T-cell (primary cell): ENCODE measurements around the gene PTPN1. TPM values are rescaled to one million over a fixed set of nuclear protein-coding genes. Genes with fewer than 3 reads are reported as not detected.
A peak's percentile ranks its signal among the peaks of the same experiment; 100 is the strongest.
"Not testable (repeated sequence)": the region's sequence is repeated elsewhere in the genome, so short reads cannot be mapped to it uniquely, and the experiment has no call there.

Experiments used
- ATAC-seq, 4 experiments: fragments of 200-7000 bp in 3 of 4; fragments of 150-1000 bp in 1 of 4; cut with Tn5 transposase; replicated peaks in 1 of 4; 1 replicate in 3 of 4; 2 replicates in 1 of 4; pipeline ENCODE4 v1.10.0; 2021; ENCODE audit warnings: moderate library complexity in 3 of 4, mild to moderate bottlenecking in 2 of 4, moderate number of reproducible peaks in 1 of 4
- CTCF ChIA-PET, 2 donors: fragments of 300-600 bp; sonication (Branson Sonifier 250); formaldehyde crosslinking; loops; one replicate each; lab custom pipeline; 2022; ENCODE audit warnings: antibody characterized with exemption in 2 of 2; lab: Charles Lee
- POLR2A ChIA-PET, 2 donors: fragments of 300-600 bp; sonication (Branson Sonifier 250); formaldehyde crosslinking; loops; one replicate each; lab custom pipeline; 2022; ENCODE audit warnings: antibody characterized with exemption in 2 of 2; lab: Charles Lee
- DNase-seq, 35 experiments: peaks; one replicate each; pipeline versions ENCODE4 v3.0.0 to v3.0.0-alpha.2; 2013 to 2023
- H3K27ac ChIP-seq: one replicate; pipeline ENCODE4 v1.5.1; 2013; ENCODE audit warnings: low read length
- H3K27me3 ChIP-seq, 2 experiments: replicated peaks in 1 of 2; 1 replicate in 1 of 2; 2 replicates in 1 of 2; pipeline versions ENCODE4 v1.6.1 to v1.7.0; 2013; ENCODE audit warnings: low read length in 1 of 2, mixed read lengths in 1 of 2; ENCODE audit not compliant: control insufficient read depth in 2 of 2, insufficient read depth in 2 of 2; ENCODE audit errors: extremely low read depth in 1 of 2
- H3K36me3 ChIP-seq, 2 donors: 1 replicate in 1 of 2; 2 replicates in 1 of 2; pipeline versions ENCODE4 v1.6.1 to v1.7.0; 2013; ENCODE audit warnings: low read length in 1 of 2; ENCODE audit not compliant: control insufficient read depth in 2 of 2, insufficient read depth in 1 of 2; ENCODE audit errors: extremely low read depth in 1 of 2
- H3K4me1 ChIP-seq, 2 experiments: 1 replicate in 1 of 2; 2 replicates in 1 of 2; pipeline versions ENCODE4 v1.6.1 to v1.7.0; 2013; ENCODE audit warnings: low read length in 2 of 2, mixed read lengths in 1 of 2; ENCODE audit not compliant: insufficient read depth in 2 of 2, control insufficient read depth in 1 of 2; ENCODE audit errors: extremely low read depth in 1 of 2
- H3K4me3 ChIP-seq, 2 donors: 1 replicate in 1 of 2; 2 replicates in 1 of 2; pipeline versions ENCODE4 v1.5.1 to v1.7.0; 2013; ENCODE audit warnings: mild to moderate bottlenecking in 2 of 2, low read length in 1 of 2, moderate library complexity in 1 of 2; ENCODE audit not compliant: control insufficient read depth in 1 of 2; ENCODE audit errors: extremely low read depth in 1 of 2
- H3K9me3 ChIP-seq: 2 replicates; pipeline ENCODE4 v1.7.0; 2013
- H3K27ac Mint-ChIP-seq, 2 donors: one replicate each; pipeline ENCODE4 v1.8.0; 2020 to 2021; ENCODE audit warnings: mild to moderate bottlenecking in 2 of 2, mixed read lengths in 2 of 2
- H3K27me3 Mint-ChIP-seq, 2 donors: one replicate each; pipeline ENCODE4 v1.8.0; 2021 to 2022; ENCODE audit warnings: mixed read lengths in 2 of 2
- H3K36me3 Mint-ChIP-seq: one replicate; pipeline ENCODE4 v1.8.0; 2021; ENCODE audit warnings: mixed read lengths
- H3K4me1 Mint-ChIP-seq, 3 donors: one replicate each; pipeline ENCODE4 v1.8.0; 2020 to 2022; ENCODE audit warnings: mixed read lengths in 3 of 3, mild to moderate bottlenecking in 1 of 3
- H3K4me3 Mint-ChIP-seq, 3 donors: one replicate each; pipeline ENCODE4 v1.8.0; 2020 to 2022; ENCODE audit warnings: mild to moderate bottlenecking in 3 of 3, mixed read lengths in 3 of 3, moderate library complexity in 3 of 3
- H3K9me3 Mint-ChIP-seq, 3 donors: one replicate each; pipeline ENCODE4 v1.8.0; 2020 to 2022; ENCODE audit warnings: mixed read lengths in 3 of 3
- WGBS: methylation state at CpG from one replicate; pipeline ENCODE4 v1.1.5; 2013; ENCODE audit warnings: missing lambda C conversion rate; ENCODE audit not compliant: insufficient coverage; 5-methylcytosine and 5-hydroxymethylcytosine counted together
- total RNA-seq, 35 experiments: library from RNA in 6 of 35; stranded (reverse) in 6 of 35; fragments of 120-200 nt in 1 of 35; gene quantifications; one replicate each; pipeline versions ENCODE4 v1.2.1 to v1.2.4 and lab custom pipeline; 2013 to 2026

Gene PTPN1
- total RNA-seq, 5 donors from 2014 or later (not counting 1 experiment from before 2014, with no cell fraction given) = 50.7 to 67.9 (median 55.3) TPM

- H3K4me3 Mint-ChIP-seq = no peak overlapping the region
- Histone ChIP-seq H3K4me3 (no peak overlapping the region), H3K4me1 (peaks cover 7 to 26% of the 10 kb centered on the region in 2 experiments), H3K27ac (no peak overlapping the region), H3K27me3 (no peaks in the 10 kb centered on the region), H3K36me3 (peaks cover 5 to 84% of the 10 kb centered on the region in 2 donors), H3K9me3 (no peaks in the 10 kb centered on the region)
- no peaks in the 10 kb centered on the region for H3K9me3 Mint-ChIP-seq
- peak overlapping the region; percentile 9 to 84 for H3K27ac Mint-ChIP-seq
- peaks cover 67 to 83% (median 75%) of the 10 kb centered on the region in 3 donors for H3K4me1 Mint-ChIP-seq
- no peaks in the 10 kb centered on the region for H3K27me3 Mint-ChIP-seq
- 98% methylated on average over 9 of the region's 18 CpGs for WGBS
- CTCF ChIA-PET = interaction anchor here in 1 of 2 donors (0.5 kb wide), 1 partner anchor 78 kb away, joined by 9 read pairs; no protein-coding TSS in a partner anchor
- peaks cover 47% of the 10 kb centered on the region for H3K36me3 Mint-ChIP-seq
- no peak for DNase-seq
- POLR2A ChIA-PET = interaction anchor here in 1 of 2 donors (0.6 kb wide), 1 partner anchor 84 kb away, joined by 3 read pairs; no protein-coding TSS in a partner anchor
- no peak for ATAC-seq
Measured at GRCh38 chr20:50567860-50568548, 57.8 kb downstream of the PTPN1 start.

GRCh38 chr20:50568549-50568942 lies 58.4 kb downstream of the PTPN1 start:
- H3K4me3 ChIP-seq = no peak overlapping the region
- no peak for ATAC-seq
- Mint-ChIP-seq H3K27ac (peak overlapping the region in 1 of 2 donors; percentile 84), H3K36me3 (peaks cover 47% of the 10 kb centered on the region), H3K9me3 (no peaks in the 10 kb centered on the region), H3K4me1 (peaks cover 67 to 83% (median 75%) of the 10 kb centered on the region in 3 donors), H3K4me3 (no peak overlapping the region), H3K27me3 (no peaks in the 10 kb centered on the region)
- DNase-seq = no peak
- no peaks in the 10 kb centered on the region for H3K9me3 ChIP-seq
- H3K36me3 ChIP-seq = peaks cover 9 to 84% of the 10 kb centered on the region in 2 donors
- POLR2A ChIA-PET = no interaction called here
- H3K27ac ChIP-seq = no peak overlapping the region
- peaks cover 7 to 27% of the 10 kb centered on the region in 2 experiments for H3K4me1 ChIP-seq
- no peaks in the 10 kb centered on the region for H3K27me3 ChIP-seq
- WGBS = 68% methylated on average over 9 of the region's 11 CpGs
- CTCF ChIA-PET = interaction anchor here in 1 of 2 donors (0.5 kb wide), 1 partner anchor 79 kb away, joined by 9 read pairs; no protein-coding TSS in a partner anchor

GRCh38 chr20:50569487-50569863 lies 59.3 kb downstream of the PTPN1 start:
- peaks cover 67 to 81% (median 76%) of the 10 kb centered on the region in 3 donors for H3K4me1 Mint-ChIP-seq
- peak overlapping the region in 1 of 3 donors; percentile 55 for H3K4me3 Mint-ChIP-seq
- H3K4me3 ChIP-seq, H3K9me3 ChIP-seq, H3K27me3 ChIP-seq, H3K27me3 Mint-ChIP-seq, POLR2A ChIA-PET, CTCF ChIA-PET, H3K9me3 Mint-ChIP-seq, DNase-seq, H3K27ac ChIP-seq: not testable (repeated sequence)
- H3K36me3 ChIP-seq = peaks cover 12 to 88% of the 10 kb centered on the region in 2 donors
- H3K36me3 Mint-ChIP-seq = peaks cover 51% of the 10 kb centered on the region
- WGBS = 94% methylated on average over 3 of the region's 7 CpGs
- peak in 2 of 4 experiments; percentile 5 to 13 for ATAC-seq
- peaks cover 7 to 27% of the 10 kb centered on the region in 2 experiments for H3K4me1 ChIP-seq
- peak overlapping the region; percentile 66 to 84 for H3K27ac Mint-ChIP-seq

GRCh38 chr20:50569864-50570836 lies 60.0 kb downstream of the PTPN1 start:
- CTCF ChIA-PET = interaction anchor here in 1 of 2 donors (0.6 to 0.9 kb wide), 5 partner anchors 24 to 379 kb away, joined by 3 to 6 read pairs (median 4); no protein-coding TSS in a partner anchor
- Histone ChIP-seq H3K4me3 (no peak overlapping the region), H3K4me1 (peaks cover 7 to 27% of the 10 kb centered on the region in 2 experiments), H3K27ac (peak overlapping the region; percentile 49), H3K9me3 (no peaks in the 10 kb centered on the region), H3K36me3 (peaks cover 15 to 89% of the 10 kb centered on the region in 2 donors), H3K27me3 (no peaks in the 10 kb centered on the region)
- Mint-ChIP-seq H3K27me3 (no peaks in the 10 kb centered on the region), H3K4me3 (peak overlapping the region in 2 of 3 donors; percentile 49 to 55), H3K9me3 (no peaks in the 10 kb centered on the region), H3K4me1 (peaks cover 67 to 81% (median 75%) of the 10 kb centered on the region in 3 donors), H3K27ac (peak overlapping the region; percentile 84 to 94), H3K36me3 (peaks cover 51% of the 10 kb centered on the region)
- POLR2A ChIA-PET = interaction anchor here (0.6 kb wide), 3 partner anchors 59 to 1287 kb away, joined by 3 to 7 read pairs (median 3); no protein-coding TSS in a partner anchor
- ATAC-seq = peak; percentile 65 to 83 (median 78)
- 83% methylated on average over 7 of the region's 14 CpGs for WGBS
- peak in 14 of 35 experiments; percentile 16 to 68 (median 25) for DNase-seq

- H3K27me3 ChIP-seq = no peaks in the 10 kb centered on the region
- H3K36me3 Mint-ChIP-seq = peaks cover 55% of the 10 kb centered on the region
- no peak overlapping the region for H3K4me3 ChIP-seq
- H3K4me1 ChIP-seq = peaks cover 7 to 29% of the 10 kb centered on the region in 2 experiments
- CTCF ChIA-PET = interaction anchor here in 1 of 2 donors (0.6 kb wide), 1 partner anchor 86 kb away, joined by 3 read pairs; no protein-coding TSS in a partner anchor
- WGBS = 100% methylated on average over 1 of the region's 2 CpGs
- POLR2A ChIA-PET = no interaction called here
- H3K27me3 Mint-ChIP-seq = no peaks in the 10 kb centered on the region
- no peak overlapping the region for H3K4me3 Mint-ChIP-seq
- H3K9me3 ChIP-seq = no peaks in the 10 kb centered on the region
- peaks cover 18 to 87% of the 10 kb centered on the region in 2 donors for H3K36me3 ChIP-seq
- no peak for DNase-seq
- peaks cover 65 to 78% (median 74%) of the 10 kb centered on the region in 3 donors for H3K4me1 Mint-ChIP-seq
- no peaks in the 10 kb centered on the region for H3K9me3 Mint-ChIP-seq
- ATAC-seq = no peak
- H3K27ac ChIP-seq = peak overlapping the region; percentile 10
- H3K27ac Mint-ChIP-seq = peak overlapping the region in 1 of 2 donors; percentile 84
Measured at GRCh38 chr20:50571466-50571865, 61.3 kb downstream of the PTPN1 start.
